Vagina (tissue), 2 donors: ENCODE data around the gene ARMH1. TPM values are rescaled to one million over a fixed set of nuclear protein-coding genes. Genes with fewer than 3 reads are reported as not detected.

Experiments used
- DNase-seq, 2 donors: peaks; one replicate each; pipeline ENCODE4 v3.0.0-alpha.2; 2017; ENCODE audit errors: extremely low spot score in 2 of 2
- H3K27ac ChIP-seq: fragments of 200-600 bp; sonication (generic); one replicate; pipeline ENCODE4 v1.5.1; 2019
- H3K27me3 ChIP-seq: fragments of 200-600 bp; sonication (generic); one replicate; pipeline ENCODE4 v1.5.1; 2019
- H3K36me3 ChIP-seq, 2 donors: fragments of 200-600 bp; sonication (generic); one replicate each; pipeline ENCODE4 v1.5.1; 2017 to 2019
- H3K4me1 ChIP-seq: fragments of 200-600 bp; sonication (generic); one replicate; pipeline ENCODE4 v1.5.1; 2019
- H3K4me3 ChIP-seq, 2 donors: fragments of 200-600 bp; sonication (generic); 1 replicate in 1 of 2; 2 replicates in 1 of 2; pipeline ENCODE4 v1.5.1; 2016 to 2019
- H3K9me3 ChIP-seq: fragments of 200-600 bp; sonication (generic); one replicate; pipeline ENCODE4 v1.5.1; 2019
- CTCF ChIP-seq, 3 experiments: fragments of 450-650 bp in 2 of 3; fragments of 200-600 bp in 1 of 3; sonication (generic) in 1 of 3; IDR thresholded peaks; one replicate each; pipeline ENCODE4 v1.5.1; 2017 to 2019; ENCODE audit warnings: antibody characterized with exemption in 3 of 3, mild to moderate bottlenecking in 2 of 3, moderate library complexity in 2 of 3
- POLR2A ChIP-seq, 2 donors: fragments of 450-650 bp; IDR thresholded peaks; one replicate each; pipeline ENCODE4 v1.6.1; 2017; ENCODE audit warnings: antibody characterized with exemption in 2 of 2, mild to moderate bottlenecking in 2 of 2, moderate library complexity in 2 of 2
- POLR2AphosphoS5 ChIP-seq, 2 donors: sonication (generic); formaldehyde crosslinking; IDR thresholded peaks; one replicate each; pipeline ENCODE4 v1.9.0; 2017; ENCODE audit warnings: antibody characterized with exemption in 2 of 2, mild to moderate bottlenecking in 2 of 2, low read depth in 1 of 2; ENCODE audit not compliant: insufficient read depth in 1 of 2
- intact Hi-C: fragments of 100-400 bp; cut with DNase I; formaldehyde crosslinking; loops from one replicate; pipeline ENCODE4 v1.15.1; 2023
- total RNA-seq: library from RNA; depleted of rRNA; stranded (reverse); fragments of >200 nt; gene quantifications from one replicate; pipeline ENCODE4 v1.2.3, GENCODE V29; 2016

ARMH1 gene
- total RNA-seq, 1 donor from 2014 or later = not detected

GRCh38 chr1:44641126-44642102 is 33.1 kb upstream of the ARMH1 start:
- intact Hi-C loops = no loop called here
- H3K27ac ChIP-seq = no peak overlapping the region
- peaks cover 0 to 84% of the 10 kb centered on the region in 2 donors for H3K36me3 ChIP-seq

GRCh38 chr1:44642255-44642654 is 32.3 kb upstream of the ARMH1 start:
- no peak for DNase-seq
- Histone ChIP-seq H3K4me3 (no peak overlapping the region), H3K9me3 (no peaks in the 10 kb centered on the region), H3K36me3 (peaks cover 0 to 84% of the 10 kb centered on the region in 2 donors), H3K27ac (no peak overlapping the region), H3K4me1 (no peaks in the 10 kb centered on the region), H3K27me3 (no peaks in the 10 kb centered on the region)
- intact Hi-C loops = no loop called here
- TF ChIP-seq POLR2A (IDR thresholded peaks at IDR 0.05) (no peak), CTCF (IDR thresholded peaks at IDR 0.05) (no peak), POLR2AphosphoS5 (IDR thresholded peaks at IDR 0.05; ENCODE audit: insufficient read depth in 1 of 2, low read depth in 1 of 2) (no peak)

More at GRCh38 chr1:44641126-44642102, 33.1 kb upstream of the ARMH1 start:
- DNase-seq = no peak
- no peaks in the 10 kb centered on the region for H3K9me3 ChIP-seq
- H3K27me3 ChIP-seq = no peaks in the 10 kb centered on the region
- TF ChIP-seq POLR2AphosphoS5 (IDR thresholded peaks at IDR 0.05; ENCODE audit: insufficient read depth in 1 of 2, low read depth in 1 of 2) (no peak), POLR2A (IDR thresholded peaks at IDR 0.05) (no peak), CTCF (IDR thresholded peaks at IDR 0.05) (no peak)
- no peaks in the 10 kb centered on the region for H3K4me1 ChIP-seq
- no peak overlapping the region for H3K4me3 ChIP-seq

GRCh38 chr1:44642925-44643324 is 31.6 kb upstream of the ARMH1 start:
- no peaks in the 10 kb centered on the region for H3K9me3 ChIP-seq
- no peaks in the 10 kb centered on the region for H3K4me1 ChIP-seq
- no peak overlapping the region for H3K27ac ChIP-seq
- H3K27me3 ChIP-seq = no peaks in the 10 kb centered on the region
- peaks cover 0 to 86% of the 10 kb centered on the region in 2 donors for H3K36me3 ChIP-seq
- TF ChIP-seq POLR2A (IDR thresholded peaks at IDR 0.05) = no peak
- H3K4me3 ChIP-seq = no peak overlapping the region
- DNase-seq = no peak
- intact Hi-C loops = no loop called here

GRCh38 chr1:44643721-44644334 is 30.7 kb upstream of the ARMH1 start:
- H3K27ac ChIP-seq = no peak overlapping the region

More at GRCh38 chr1:44643721-44644334, 30.7 kb upstream of the ARMH1 start:
- TF ChIP-seq CTCF (IDR thresholded peaks at IDR 0.05) (no peak), POLR2A (IDR thresholded peaks at IDR 0.05) (no peak), POLR2AphosphoS5 (IDR thresholded peaks at IDR 0.05; ENCODE audit: insufficient read depth in 1 of 2, low read depth in 1 of 2) (no peak)
- Histone ChIP-seq H3K4me1 (no peaks in the 10 kb centered on the region), H3K9me3 (no peaks in the 10 kb centered on the region), H3K4me3 (no peak overlapping the region), H3K27me3 (no peaks in the 10 kb centered on the region), H3K36me3 (peaks cover 0 to 78% of the 10 kb centered on the region in 2 donors)
- intact Hi-C loops = no loop called here
- DNase-seq = no peak
